ENCODE measurements around the gene KIF26A.

KIF26A gene

GRCh38 chr14:104225278-104226190, 87.1 kb downstream of the KIF26A start:
- DNase-seq = peak; percentile 89

DNA sequence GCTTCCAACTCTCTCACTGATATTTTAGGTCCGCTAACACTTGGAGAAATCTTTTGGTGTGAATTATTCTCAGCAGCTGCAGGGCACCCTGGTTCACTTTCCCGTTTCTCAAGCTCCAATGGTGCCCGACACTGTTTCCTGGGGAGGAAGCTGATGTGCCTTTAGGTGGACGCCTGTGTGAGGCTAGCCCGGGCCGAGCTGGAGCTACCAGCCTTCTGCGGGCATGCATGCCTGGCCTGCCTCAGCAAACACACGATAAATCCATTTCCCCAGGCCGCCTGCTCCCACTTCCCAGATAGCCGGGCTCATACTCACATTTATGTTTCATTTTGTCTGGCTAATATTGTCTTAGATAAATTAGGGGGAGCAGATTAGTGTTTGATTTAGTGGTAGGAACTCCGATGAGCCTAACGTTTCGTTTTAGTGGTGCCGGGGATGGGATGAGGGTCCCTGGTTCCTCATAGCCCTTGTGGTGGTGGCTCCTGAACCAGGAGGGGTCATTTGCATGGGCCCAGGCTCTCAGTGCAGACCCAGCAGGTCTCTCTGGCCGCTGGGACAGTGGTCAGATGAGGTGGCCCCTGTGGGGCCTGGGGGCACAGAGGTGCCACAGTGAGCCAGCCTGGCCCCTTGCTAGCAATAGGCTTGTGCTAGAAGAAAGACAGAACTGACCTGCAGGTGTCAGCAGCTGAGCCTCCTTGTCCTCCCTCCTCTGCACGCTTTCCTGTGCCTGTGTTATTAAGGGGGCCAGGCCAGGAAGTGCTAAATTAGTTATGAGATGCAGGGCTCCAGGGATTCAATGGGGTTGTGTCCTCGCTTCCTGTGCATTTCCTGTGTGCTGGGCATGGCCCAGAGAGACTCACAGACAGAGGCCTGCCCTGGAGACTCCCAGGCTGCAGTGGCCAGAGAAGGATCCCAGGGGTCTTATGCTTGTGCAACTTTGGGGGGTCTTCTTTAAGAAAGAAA, 88.3 kb downstream of the KIF26A start:
- no peak for DNase-seq

GRCh38 chr14:104227806-104228205, 89.4 kb downstream of the KIF26A start:
- DNase-seq = no peak

- DNase-seq = no peak
Observed at GRCh38 chr14:104228221-104228620, 89.8 kb downstream of the KIF26A start.

DNA sequence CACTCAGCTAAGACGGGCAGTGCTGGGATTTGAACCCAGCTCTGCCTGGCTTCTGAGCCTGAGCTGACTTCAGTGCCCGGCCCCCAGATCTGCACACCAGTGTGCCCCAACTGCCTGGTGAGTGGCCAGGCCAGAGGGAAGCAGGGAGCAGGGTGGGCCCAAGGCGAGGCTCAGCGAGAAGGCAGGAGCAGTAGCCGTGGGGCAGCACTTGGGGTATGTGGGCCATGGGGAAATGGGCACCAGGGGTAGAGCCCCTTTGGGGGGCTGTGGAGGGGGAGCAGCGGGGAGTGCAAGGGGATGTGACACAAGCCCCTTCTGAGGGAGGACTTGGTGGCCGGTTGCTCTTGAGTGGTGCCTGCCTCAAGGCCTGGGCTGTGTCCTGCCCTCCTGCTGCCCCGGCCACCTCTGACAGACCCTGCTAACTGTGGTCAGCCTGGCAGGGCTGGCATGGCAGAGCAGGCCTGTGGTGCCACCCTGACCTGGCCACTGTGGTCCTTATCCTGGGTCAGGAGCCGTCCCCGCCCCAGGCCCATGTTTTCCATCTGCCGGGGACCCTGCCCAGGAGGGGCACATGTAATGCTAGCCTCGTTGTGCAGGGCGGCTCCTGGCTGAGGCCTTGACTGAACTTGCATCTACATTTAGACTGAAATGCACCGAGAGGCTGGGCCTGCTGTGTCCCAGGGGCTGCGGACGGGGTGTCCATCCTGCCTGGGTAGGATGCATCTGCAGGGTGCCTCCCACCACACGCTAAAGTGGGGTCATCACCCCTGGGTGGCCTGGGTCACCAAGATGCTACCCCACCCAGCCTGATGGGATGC, 90.5 kb downstream of the KIF26A start:
- DNase-seq = no peak

DNA sequence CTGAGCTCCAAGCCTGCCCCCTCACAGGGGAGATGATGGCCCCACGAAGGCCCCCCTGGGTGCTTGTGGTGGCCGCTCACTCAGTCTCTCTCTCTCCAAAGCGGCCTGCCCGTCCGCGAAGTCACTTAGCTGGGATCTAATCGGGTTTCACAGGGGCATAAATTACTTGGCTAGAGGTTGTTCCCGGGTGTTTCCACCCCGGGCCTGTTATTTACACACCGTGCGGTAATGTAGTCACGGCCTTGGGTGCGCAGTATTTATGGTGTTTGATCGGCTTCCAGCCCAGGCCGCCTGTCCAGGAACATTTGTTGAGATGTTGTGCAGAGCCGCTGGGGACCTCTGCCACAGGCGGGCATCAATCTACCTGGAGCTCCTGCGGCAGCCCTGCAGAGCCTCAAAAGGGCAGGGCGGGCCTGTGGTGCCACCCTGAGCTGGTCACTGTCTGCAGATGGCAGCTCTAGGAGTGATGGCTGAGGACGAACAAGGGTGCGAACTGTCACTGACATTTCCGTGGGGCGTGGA, 91.2 kb downstream of the KIF26A start:
- no peak for DNase-seq

- DNase-seq = no peak
Observed at GRCh38 chr14:104230119-104230815, 91.9 kb downstream of the KIF26A start.
